ENCODE results near the gene INTS4. TPM values are rescaled to one million over a fixed set of nuclear protein-coding genes. Genes with fewer than 3 reads are reported as not detected.
"Not testable (repeated sequence)": the region's sequence is repeated elsewhere in the genome, so short reads cannot be mapped to it uniquely, and the experiment has no call there.

INTS4 gene
- total and polyA plus RNA-seq, 9 donors: 21.5 to 26.8 (median 23.5) TPM

GRCh38 chr11:78037056-78037455 lies 42.6 kb upstream of the INTS4 start:
- Histone ChIP-seq H3K9me3 (replicated peaks; ENCODE audit: control insufficient read depth, low read depth, low read length) (no peaks in the 10 kb centered on the region), H3K27me3 (ENCODE audit: control insufficient read depth, insufficient read depth, low read length) (no peaks in the 10 kb centered on the region), H3K36me3 (ENCODE audit: control insufficient read depth, insufficient read depth, low read length) (no peaks in the 10 kb centered on the region), H3K27ac (ENCODE audit: low read length) (no peak overlapping the region), H3K4me3 (ENCODE audit: low read length) (no peak overlapping the region), H3K4me1 (ENCODE audit: control insufficient read depth, insufficient read depth, low read length) (peaks cover 34% of the 10 kb centered on the region)
- 73% methylated on average over 3 of the region's 3 CpGs for WGBS (ENCODE audit: insufficient coverage)
- DNase-seq: no peak

- Histone ChIP-seq H3K27ac (ENCODE audit: low read length) (no peak overlapping the region), H3K4me1 (ENCODE audit: control insufficient read depth, insufficient read depth, low read length) (peaks cover 37% of the 10 kb centered on the region), H3K4me3 (ENCODE audit: low read length) (no peak overlapping the region), H3K9me3 (replicated peaks; ENCODE audit: control insufficient read depth, low read depth, low read length) (no peaks in the 10 kb centered on the region), H3K36me3 (ENCODE audit: control insufficient read depth, insufficient read depth, low read length) (no peaks in the 10 kb centered on the region), H3K27me3 (ENCODE audit: control insufficient read depth, insufficient read depth, low read length) (no peaks in the 10 kb centered on the region)
- no peak for DNase-seq
- WGBS (ENCODE audit: insufficient coverage): 58% methylated on average over 2 of the region's 3 CpGs
Observed at GRCh38 chr11:78036313-78036712, 41.8 kb upstream of the INTS4 start.

- peaks cover 41% of the 10 kb centered on the region for H3K4me1 ChIP-seq (ENCODE audit: control insufficient read depth, insufficient read depth, low read length)
- no peak for DNase-seq
- H3K27me3 ChIP-seq (ENCODE audit: control insufficient read depth, insufficient read depth, low read length): no peaks in the 10 kb centered on the region
- no peaks in the 10 kb centered on the region for H3K9me3 ChIP-seq (replicated peaks; ENCODE audit: control insufficient read depth, low read depth, low read length)
- H3K27ac ChIP-seq (ENCODE audit: low read length): no peak overlapping the region
- no peaks in the 10 kb centered on the region for H3K36me3 ChIP-seq (ENCODE audit: control insufficient read depth, insufficient read depth, low read length)
- WGBS (ENCODE audit: insufficient coverage): 50% methylated on average over 8 of the region's 10 CpGs
- no peak overlapping the region for H3K4me3 ChIP-seq (ENCODE audit: low read length)
Observed at GRCh38 chr11:78034623-78035022, 40.2 kb upstream of the INTS4 start.

GRCh38 chr11:78033040-78033439 lies 38.6 kb upstream of the INTS4 start:
- no peak overlapping the region for H3K4me3 ChIP-seq (ENCODE audit: low read length)
- no peaks in the 10 kb centered on the region for H3K27me3 ChIP-seq (ENCODE audit: control insufficient read depth, insufficient read depth, low read length)
- no peaks in the 10 kb centered on the region for H3K9me3 ChIP-seq (replicated peaks; ENCODE audit: control insufficient read depth, low read depth, low read length)
- no peak overlapping the region for H3K27ac ChIP-seq (ENCODE audit: low read length)
- 80% methylated on average over 1 of the region's 4 CpGs for WGBS (ENCODE audit: insufficient coverage)
- no peak for DNase-seq
- no peaks in the 10 kb centered on the region for H3K36me3 ChIP-seq (ENCODE audit: control insufficient read depth, insufficient read depth, low read length)
- peaks cover 31% of the 10 kb centered on the region for H3K4me1 ChIP-seq (ENCODE audit: control insufficient read depth, insufficient read depth, low read length)

- DNase-seq: no peak
- Histone ChIP-seq H3K4me3 (ENCODE audit: low read length) (no peak overlapping the region), H3K36me3 (ENCODE audit: control insufficient read depth, insufficient read depth, low read length) (no peaks in the 10 kb centered on the region), H3K27ac (ENCODE audit: low read length) (peak overlapping the region; percentile 13), H3K27me3 (ENCODE audit: control insufficient read depth, insufficient read depth, low read length) (no peaks in the 10 kb centered on the region), H3K4me1 (ENCODE audit: control insufficient read depth, insufficient read depth, low read length) (peaks cover 25% of the 10 kb centered on the region), H3K9me3 (replicated peaks; ENCODE audit: control insufficient read depth, low read depth, low read length) (no peaks in the 10 kb centered on the region)
Observed at GRCh38 chr11:78032090-78032489, 37.6 kb upstream of the INTS4 start.

- Histone ChIP-seq H3K36me3 (ENCODE audit: control insufficient read depth, insufficient read depth, low read length) (no peaks in the 10 kb centered on the region), H3K27ac (ENCODE audit: low read length) (no peak overlapping the region), H3K27me3 (ENCODE audit: control insufficient read depth, insufficient read depth, low read length) (no peaks in the 10 kb centered on the region), H3K4me3 (ENCODE audit: low read length) (no peak overlapping the region), H3K9me3 (replicated peaks; ENCODE audit: control insufficient read depth, low read depth, low read length) (no peaks in the 10 kb centered on the region), H3K4me1 (ENCODE audit: control insufficient read depth, insufficient read depth, low read length) (peaks cover 24% of the 10 kb centered on the region)
- WGBS (ENCODE audit: insufficient coverage): 88% methylated on average over 3 of the region's 3 CpGs
- DNase-seq: no peak
Observed at GRCh38 chr11:78031629-78032028, 37.2 kb upstream of the INTS4 start.

- DNase-seq: peak; percentile 92
- Histone ChIP-seq H3K4me3 (ENCODE audit: low read length) (no peak overlapping the region), H3K27me3 (ENCODE audit: control insufficient read depth, insufficient read depth, low read length) (no peaks in the 10 kb centered on the region), H3K36me3 (ENCODE audit: control insufficient read depth, insufficient read depth, low read length) (no peaks in the 10 kb centered on the region), H3K9me3 (replicated peaks; ENCODE audit: control insufficient read depth, low read depth, low read length) (no peaks in the 10 kb centered on the region), H3K4me1 (ENCODE audit: control insufficient read depth, insufficient read depth, low read length) (peaks cover 24% of the 10 kb centered on the region), H3K27ac (ENCODE audit: low read length) (peak overlapping the region; percentile 59)
- 10% methylated on average over 3 of the region's 7 CpGs for WGBS (ENCODE audit: insufficient coverage)
Observed at GRCh38 chr11:78030429-78031325, 36.2 kb upstream of the INTS4 start.

- DNase-seq; H3K27me3 ChIP-seq (ENCODE audit: control insufficient read depth, insufficient read depth, low read length); H3K36me3 ChIP-seq (ENCODE audit: control insufficient read depth, insufficient read depth, low read length); H3K4me3 ChIP-seq (ENCODE audit: low read length); H3K27ac ChIP-seq (ENCODE audit: low read length); H3K9me3 ChIP-seq (replicated peaks; ENCODE audit: control insufficient read depth, low read depth, low read length): not testable (repeated sequence)
- H3K4me1 ChIP-seq (ENCODE audit: control insufficient read depth, insufficient read depth, low read length): peaks cover 24% of the 10 kb centered on the region
- WGBS (ENCODE audit: insufficient coverage): 88% methylated on average over 6 of the region's 9 CpGs
Observed at GRCh38 chr11:78028423-78028822, 34.0 kb upstream of the INTS4 start.

- H3K27ac ChIP-seq (ENCODE audit: low read length): no peak overlapping the region
- no peaks in the 10 kb centered on the region for H3K36me3 ChIP-seq (ENCODE audit: control insufficient read depth, insufficient read depth, low read length)
- H3K4me1 ChIP-seq (ENCODE audit: control insufficient read depth, insufficient read depth, low read length): peaks cover 28% of the 10 kb centered on the region
- H3K4me3 ChIP-seq (ENCODE audit: low read length): no peak overlapping the region
- no CpG with 5 or more reads among the region's 2 CpGs for WGBS (ENCODE audit: insufficient coverage)
- H3K9me3 ChIP-seq (replicated peaks; ENCODE audit: control insufficient read depth, low read depth, low read length): no peaks in the 10 kb centered on the region
- H3K27me3 ChIP-seq (ENCODE audit: control insufficient read depth, insufficient read depth, low read length): no peaks in the 10 kb centered on the region
- DNase-seq: no peak
Observed at GRCh38 chr11:78027759-78028158, 33.3 kb upstream of the INTS4 start.

GRCh38 chr11:78025378-78025777 lies 30.9 kb upstream of the INTS4 start:
- Histone ChIP-seq H3K4me3 (ENCODE audit: low read length) (no peak overlapping the region), H3K36me3 (ENCODE audit: control insufficient read depth, insufficient read depth, low read length) (no peaks in the 10 kb centered on the region), H3K9me3 (replicated peaks; ENCODE audit: control insufficient read depth, low read depth, low read length) (no peaks in the 10 kb centered on the region), H3K27ac (ENCODE audit: low read length) (no peak overlapping the region), H3K4me1 (ENCODE audit: control insufficient read depth, insufficient read depth, low read length) (peaks cover 9% of the 10 kb centered on the region), H3K27me3 (ENCODE audit: control insufficient read depth, insufficient read depth, low read length) (no peaks in the 10 kb centered on the region)
- DNase-seq: no peak

All from muscle of leg (tissue), 11 donors.